Right ventricle myocardium inferior (tissue), 1 donor: ENCODE measurements around the gene BPIFB4. TPM values are rescaled to one million over a fixed set of nuclear protein-coding genes. Genes with fewer than 3 reads are reported as not detected.

ENCODE experiments used
- ATAC-seq: fragments of 200-7000 bp; cut with Tn5 transposase; one replicate; pipeline ENCODE4 v1.9.1; 2020; ENCODE audit warnings: mild to moderate bottlenecking, moderate library complexity
- DNase-seq: peaks from one replicate; pipeline ENCODE4 v3.0.0; 2021; ENCODE audit errors: missing footprints
- intact Hi-C: fragments of 100-400 bp; cut with DNase I; formaldehyde crosslinking; loops from one replicate; pipeline ENCODE4 v1.11.0; 2022
- total RNA-seq: library from RNA; stranded (reverse); fragmentation: NEBNext Ultra II Directional; extraction: Animal tissue kit (Norgen Biotek cat#: 25700); gene quantifications from one replicate; pipeline ENCODE4 v1.2.1, GENCODE V29; 2021
- donor health status: DM: no; HTN: yes; CAD: no; lungs with severe emphysema.

Gene BPIFB4
- total RNA-seq, 1 donor from 2014 or later, result not detected

DNA sequence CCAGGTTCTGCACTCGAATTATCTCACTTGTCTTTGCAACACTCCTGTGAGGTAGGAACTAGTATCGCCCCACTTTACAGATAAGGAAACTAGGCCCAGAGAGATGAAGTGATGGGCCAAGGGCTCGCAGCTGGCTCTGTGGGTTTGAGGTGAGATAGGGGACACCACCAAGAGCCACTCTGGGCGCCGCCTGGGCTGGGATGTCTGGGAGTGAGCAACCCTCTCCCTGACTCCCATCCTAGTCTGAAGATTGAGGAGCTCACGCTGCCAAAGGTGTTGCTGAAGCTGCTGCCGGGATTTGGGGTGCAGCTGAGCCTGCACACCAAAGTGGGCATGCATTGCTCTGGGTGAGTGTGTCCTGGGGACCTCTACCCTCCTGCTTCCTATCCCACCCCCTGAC is 20.3 kb upstream of the BPIFB4 start:
- no peak for ATAC-seq

DNA sequence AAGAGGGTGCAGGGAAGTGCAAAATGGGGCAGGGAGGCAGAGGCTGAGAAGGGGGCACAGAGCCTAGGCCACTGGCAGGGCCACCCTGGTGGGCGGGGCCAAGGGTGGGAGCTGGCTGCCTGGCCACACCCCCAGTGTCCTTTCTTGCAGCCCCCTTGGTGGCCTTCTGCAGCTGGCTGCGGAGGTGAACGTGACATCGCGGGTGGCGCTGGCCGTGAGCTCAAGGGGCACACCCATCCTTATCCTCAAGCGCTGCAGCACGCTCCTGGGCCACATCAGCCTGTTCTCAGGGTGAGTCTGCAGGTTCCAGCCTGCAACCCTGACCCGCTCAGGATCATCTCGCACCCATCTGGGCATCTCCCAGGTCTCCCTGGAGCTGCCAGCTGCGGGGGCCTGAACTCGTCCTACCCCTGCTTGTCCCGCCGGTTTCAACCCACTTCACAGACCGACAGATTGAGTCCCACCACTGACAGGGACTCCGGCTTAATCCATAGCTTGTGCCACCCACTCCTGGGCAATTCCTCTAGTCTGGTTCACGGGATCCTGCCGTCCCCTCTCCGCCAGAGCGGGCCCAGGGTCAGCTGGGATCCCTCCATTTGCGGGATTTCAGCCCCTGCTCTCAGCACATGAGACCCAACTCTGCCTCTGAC is 19.6 kb upstream of the BPIFB4 start:
- intact Hi-C loops, result no loop called here
- no peak for ATAC-seq
- DNase-seq, result no peak

More for the DNA sequence above, 20.3 kb upstream of the BPIFB4 start:
- intact Hi-C loops, result no loop called here
- DNase-seq, result no peak

DNA sequence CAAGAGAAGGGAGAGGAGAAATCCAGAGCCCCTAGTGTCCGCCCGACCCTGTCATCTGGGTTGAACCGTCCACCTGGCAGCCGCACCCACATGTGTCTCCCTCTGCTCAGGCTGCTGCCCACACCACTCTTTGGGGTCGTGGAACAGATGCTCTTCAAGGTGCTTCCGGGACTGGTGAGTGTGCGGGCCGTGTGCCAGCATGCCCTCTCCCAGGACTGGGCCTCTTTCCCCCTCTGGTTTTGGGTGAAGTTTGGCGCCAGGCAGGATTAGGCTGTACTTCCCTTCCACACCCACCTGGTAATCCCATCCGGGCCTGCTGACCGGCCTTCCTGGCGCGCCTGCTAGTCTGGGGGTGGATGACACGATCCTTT is 17.8 kb upstream of the BPIFB4 start:
- intact Hi-C loops, result no loop called here
- no peak for DNase-seq
- ATAC-seq, result no peak

DNA sequence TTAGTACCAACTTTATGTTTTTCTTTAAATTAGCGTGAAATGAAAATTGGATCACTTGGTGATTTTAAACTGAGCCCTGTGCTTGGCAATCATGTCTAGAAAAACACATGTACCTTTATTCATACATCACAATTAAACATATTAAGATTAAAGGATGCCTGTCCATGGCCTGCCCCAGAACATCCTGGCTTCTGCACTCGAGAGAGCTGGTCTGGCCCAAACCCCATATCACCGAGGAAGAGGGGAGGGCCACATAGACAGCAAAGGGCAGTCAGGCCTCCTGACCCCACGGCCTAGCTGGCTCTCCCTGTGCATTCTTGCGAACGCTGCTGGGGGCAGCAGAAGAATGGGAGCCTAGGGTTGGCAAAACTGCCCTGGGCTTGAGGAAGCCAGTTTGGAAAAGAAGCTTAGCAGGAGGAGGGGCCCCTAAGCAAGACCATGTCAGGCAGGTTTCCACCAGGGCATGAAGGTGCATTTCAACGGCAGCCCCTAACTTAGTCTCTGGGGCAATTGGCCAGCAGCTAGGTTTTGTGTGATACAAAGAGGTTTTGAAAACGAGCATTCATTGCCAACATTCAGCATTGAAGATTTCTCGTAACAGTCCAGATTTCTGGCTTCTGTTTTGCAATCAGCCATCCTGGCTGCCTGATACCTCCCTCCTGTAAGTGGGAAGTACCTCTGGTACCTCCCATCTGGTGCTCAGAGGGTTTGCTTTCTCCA is 17.2 kb upstream of the BPIFB4 start:
- intact Hi-C loops, result no loop called here
- ATAC-seq (no peak), DNase-seq (no peak)

DNA sequence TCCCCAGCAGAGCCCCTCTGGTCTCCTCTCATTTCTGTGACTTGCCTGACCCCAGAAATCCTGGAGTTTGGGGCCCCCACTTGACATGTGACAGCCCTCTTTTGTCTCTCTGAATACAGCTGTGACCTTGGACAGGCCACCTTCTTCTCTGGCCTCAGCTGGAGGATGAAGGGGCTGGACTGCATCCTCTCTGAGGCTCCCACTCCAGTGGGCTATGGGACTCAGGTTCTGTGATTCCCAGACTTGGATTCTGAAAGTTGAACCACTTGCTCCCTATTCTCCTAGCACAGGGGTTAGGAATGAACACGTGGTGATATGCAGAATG is 16.7 kb upstream of the BPIFB4 start:
- ATAC-seq (no peak), DNase-seq (no peak)
- intact Hi-C loops, result no loop called here

DNA sequence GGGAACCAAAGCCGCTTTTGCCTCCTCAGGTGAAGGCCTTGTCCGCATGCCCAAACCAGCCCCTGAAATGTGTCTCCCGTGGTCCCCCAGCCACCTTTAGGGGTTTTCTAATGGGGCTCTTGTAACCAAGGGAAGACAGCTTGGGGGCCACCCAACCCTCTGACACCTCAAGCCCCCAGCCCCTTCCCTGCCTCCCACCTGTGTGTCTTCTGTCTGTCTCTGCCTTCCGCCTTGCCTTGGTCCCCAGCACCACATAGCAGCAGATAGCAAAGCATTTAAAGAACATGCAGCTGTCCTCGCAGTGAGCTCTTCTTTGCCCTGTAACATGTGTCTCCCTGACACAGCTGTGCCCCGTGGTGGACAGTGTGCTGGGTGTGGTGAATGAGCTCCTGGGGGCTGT is 16.2 kb upstream of the BPIFB4 start:
- intact Hi-C loops, result no loop called here
- DNase-seq, result no peak
- ATAC-seq, result no peak

DNA sequence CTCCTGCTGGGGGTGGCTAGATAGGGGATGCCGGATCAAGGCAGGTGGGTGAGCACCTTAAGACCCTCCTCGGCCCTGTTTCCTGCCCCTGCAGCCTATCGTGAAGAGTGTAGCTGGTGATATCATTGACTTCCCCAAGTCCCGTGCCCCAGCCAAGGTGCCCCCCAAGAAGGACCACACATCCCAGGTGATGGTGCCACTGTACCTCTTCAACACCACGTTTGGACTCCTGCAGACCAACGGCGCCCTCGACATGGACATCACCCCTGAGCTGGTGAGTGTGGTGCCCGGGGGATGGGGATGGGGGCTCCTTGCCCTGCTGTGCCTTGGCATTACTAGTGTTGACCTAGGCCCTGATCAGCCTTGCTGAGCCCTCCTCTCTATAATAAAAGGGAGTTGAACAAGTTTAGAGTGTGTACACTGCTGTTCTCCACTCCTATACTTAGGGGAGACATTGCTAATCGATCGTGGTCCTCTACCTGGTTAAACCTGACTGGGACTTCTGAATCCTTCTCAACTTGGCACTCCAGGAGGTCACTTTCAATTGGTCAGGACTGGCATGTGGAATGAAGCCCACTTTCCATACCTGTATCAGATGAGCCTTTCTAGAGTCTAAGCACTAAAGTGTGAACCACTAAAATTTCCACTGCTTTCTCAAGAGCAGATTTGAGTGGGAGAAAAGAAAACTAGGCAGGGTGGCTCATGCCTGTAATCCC is 14.7 kb upstream of the BPIFB4 start:
- intact Hi-C loops, result no loop called here
- DNase-seq, result no peak
- no peak for ATAC-seq

DNA sequence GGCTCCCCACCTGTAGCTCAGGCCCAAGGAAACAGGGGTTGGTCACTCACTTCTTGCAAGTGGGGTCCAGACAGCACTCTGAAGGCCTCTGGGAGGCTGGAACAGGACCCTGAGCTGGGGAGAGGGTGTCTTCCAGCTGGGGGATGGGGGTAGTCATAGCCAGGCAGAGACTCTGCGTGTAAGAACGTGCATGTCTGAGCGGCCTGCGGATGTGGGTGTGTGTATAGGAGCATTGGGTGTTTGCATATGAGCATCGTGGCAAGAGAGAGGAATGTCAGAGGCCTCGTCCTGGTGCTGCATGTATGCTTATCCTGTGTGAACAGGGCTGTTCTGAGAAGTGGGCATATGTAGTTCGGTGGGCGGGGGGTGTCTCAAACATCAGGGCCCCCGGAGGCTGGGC is 13.7 kb upstream of the BPIFB4 start:
- ATAC-seq (no peak), DNase-seq (no peak)
- intact Hi-C loops, result no loop called here

DNA sequence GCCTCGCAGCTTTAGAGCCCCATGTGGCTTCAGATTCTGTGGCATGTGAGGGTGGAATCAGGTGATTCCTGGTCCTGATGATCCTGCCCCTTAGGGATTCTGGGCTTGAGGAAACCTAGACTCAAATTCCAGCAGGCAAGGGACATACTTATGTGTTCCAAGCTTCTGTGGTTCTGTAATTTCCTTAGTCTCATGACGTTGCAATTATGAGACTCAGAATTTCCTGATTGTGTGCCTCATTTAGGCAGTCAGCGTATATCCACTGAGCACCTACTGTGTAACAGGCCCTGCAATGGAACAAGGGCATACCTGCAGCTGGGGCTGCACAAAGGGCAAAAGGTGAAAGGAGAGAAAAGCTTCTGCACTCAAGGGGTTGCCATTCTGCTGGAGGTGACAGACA is 11.6 kb upstream of the BPIFB4 start:
- intact Hi-C loops, result no loop called here
- DNase-seq (no peak), ATAC-seq (no peak)

DNA sequence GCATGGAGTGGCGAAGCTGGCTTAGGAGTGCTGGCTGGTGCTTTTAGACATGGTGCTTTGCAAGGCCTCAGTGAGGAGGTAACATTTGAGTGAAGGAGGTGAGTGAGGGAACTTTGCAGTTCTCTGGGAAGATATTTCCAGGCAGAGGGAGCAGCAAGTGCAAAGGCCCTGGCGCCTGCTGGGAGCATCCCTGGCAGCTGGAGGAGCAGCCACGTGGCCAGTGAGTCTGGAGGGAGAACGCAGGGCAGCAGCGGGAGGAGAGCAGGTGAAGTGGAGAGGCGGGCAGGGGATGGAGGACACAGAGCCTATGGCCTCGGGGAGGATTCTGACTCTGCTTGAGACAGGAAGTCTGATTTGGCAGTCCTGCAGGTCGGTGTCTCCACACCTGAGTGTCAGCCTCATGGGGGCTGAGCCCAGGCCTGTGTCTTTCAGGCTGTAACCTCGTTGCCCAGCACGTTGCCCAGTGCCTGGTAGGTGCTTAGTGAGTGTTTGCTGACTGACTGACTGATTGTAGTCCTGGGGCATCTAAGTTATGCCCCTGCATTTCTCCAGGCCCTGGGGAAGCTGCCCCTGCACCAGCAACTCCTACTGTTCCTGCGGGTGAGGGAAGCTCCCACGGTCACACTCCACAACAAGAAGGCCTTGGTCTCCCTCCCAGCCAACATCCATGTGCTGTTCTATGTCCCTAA is 11.0 kb upstream of the BPIFB4 start:
- ATAC-seq, result no peak
- DNase-seq, result no peak
- intact Hi-C loops, result no loop called here

DNA sequence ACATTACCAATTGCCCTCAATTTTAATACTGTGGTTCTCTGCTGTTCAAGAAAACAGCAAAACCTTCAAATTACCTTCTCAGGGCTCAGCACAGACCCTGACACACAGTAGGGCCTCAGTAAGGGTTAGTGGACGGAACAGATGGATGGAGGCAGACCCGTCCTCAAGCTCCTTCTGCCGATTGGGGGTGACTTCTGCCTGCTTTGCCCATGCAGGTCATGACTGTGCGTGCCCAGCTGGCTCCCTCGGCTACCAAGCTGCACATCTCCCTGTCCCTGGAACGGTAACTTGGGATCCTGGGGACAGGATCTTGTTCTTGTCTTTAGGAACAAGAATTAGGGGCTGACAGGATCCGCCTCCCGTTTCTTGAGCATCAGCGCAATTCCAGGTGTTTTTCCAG is 9.8 kb upstream of the BPIFB4 start:
- intact Hi-C loops, result no loop called here
- ATAC-seq (no peak), DNase-seq (no peak)

DNA sequence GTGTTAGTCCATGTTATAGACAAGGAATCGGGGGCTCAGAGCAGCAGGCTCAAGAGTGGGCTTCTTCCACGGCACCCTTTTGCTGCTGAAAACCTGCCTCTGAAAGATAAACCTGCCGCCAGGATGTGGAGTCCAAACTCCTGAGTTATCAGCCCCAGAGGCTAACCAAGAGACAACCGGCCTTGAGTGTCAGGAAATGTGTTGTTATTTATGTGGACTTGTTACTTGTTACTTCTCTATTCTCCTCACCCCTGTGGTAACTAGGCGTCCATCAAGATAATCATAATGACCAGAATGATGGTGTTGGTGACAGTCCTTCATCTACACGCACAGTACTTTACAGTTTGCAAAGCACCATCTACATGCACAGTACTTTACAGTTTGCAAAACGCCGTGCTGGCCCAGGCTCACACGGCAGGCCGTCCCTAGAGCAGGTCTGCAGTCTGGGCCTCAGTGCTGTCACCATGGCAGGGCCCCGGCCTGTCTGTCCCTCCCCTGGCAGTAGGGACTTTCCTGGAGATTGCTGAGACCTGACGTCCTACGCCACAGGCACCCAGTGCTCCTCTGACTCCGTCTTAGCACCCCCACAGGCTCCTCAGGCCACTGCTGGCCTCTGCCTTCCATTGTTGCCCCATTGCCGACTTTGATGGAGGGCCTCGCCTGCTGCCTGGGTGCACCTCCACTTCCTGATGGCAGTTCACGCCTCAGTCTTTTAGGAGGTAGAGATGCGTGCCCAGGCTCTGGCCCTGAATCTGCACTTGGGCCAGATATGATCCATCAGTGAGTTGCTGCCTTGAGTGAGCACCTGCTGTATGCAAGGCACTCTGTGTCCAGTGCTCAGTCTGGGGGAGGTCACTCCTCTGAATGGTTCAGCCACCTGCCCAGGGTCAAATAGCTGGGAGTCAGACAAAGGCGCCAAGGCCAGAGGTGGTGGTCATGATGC is 9.1 kb upstream of the BPIFB4 start:
- intact Hi-C loops, result no loop called here
- DNase-seq (no peak), ATAC-seq (no peak)

DNA sequence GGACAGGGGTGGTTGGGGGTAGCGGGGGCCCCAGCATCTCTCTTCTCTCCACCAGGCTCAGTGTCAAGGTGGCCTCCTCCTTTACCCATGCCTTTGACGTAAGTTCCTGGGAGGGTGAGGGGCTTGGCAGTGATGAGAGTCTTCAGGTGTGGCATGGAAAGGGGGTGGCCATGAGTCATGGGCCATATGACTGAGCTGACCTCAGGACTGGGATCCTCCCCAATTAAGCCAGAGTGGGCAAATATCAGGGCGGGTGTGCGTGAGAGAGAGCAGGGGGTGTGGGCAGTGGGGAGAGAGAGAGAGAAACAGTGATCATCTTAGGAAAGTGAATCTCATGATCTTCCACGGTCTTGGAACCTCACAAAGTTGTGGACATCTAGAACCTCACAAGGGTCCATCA is 8.2 kb upstream of the BPIFB4 start:
- intact Hi-C loops, result no loop called here
- ATAC-seq (no peak), DNase-seq (no peak)

DNA sequence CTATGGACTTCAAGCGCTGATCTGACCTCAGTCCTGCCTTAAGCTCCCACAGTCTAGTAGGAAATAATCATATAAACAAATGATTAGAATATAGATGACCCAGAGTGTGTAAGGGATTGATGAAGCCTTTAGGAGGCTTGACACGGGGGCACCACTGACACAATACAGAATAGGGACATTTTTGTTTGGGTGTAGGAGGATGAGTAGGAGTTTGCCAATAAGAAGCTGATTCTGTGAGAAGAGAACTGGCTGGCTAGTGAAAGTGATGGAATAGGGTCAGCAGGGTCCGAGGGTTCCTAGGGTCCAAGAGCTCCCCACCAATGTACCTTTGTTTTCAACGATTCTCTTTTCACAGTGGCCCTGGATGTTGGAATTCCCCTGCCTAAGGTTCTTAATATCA is 7.1 kb upstream of the BPIFB4 start:
- ATAC-seq (no peak), DNase-seq (no peak)
- intact Hi-C loops, result no loop called here

DNA sequence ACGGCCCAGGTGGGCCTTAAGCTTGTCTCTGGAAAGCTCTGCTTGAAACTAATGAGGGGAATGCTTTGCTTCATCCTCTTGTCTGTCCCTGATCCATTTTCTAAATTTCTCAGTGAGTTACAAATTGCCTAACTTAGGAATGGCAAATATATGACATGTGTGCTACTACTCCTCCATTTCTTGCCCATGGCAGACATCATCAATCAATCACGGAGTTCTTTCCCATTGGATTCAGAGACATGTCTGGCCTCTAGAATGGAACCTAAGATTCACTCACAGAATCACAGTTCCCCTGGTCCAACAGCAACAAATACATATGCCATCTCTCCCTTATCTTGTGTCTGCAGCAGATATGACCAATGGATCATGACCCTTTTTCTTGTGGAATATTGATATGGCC is 6.6 kb upstream of the BPIFB4 start:
- intact Hi-C loops, result no loop called here
- no peak for DNase-seq
- no peak for ATAC-seq

DNA sequence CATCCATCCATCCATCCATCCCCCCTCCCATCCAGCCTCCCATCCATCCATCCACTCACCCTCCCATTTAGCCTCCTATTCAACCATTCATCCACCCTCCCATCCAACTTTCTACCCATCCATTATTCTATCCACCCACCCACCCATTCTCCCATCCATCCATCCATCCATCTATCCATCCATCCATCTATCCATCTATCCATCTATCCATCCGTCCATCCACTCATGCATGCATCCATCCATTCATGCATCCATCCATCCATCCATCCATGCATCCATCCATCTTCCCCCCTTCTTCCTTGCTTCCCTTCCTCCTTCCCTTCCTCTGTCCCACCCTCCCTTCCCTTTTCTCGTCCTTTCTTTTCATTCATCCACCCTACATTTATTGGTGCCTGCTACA is 4.8 kb upstream of the BPIFB4 start:
- intact Hi-C loops, result no loop called here
- DNase-seq, result no peak
- no peak for ATAC-seq

DNA sequence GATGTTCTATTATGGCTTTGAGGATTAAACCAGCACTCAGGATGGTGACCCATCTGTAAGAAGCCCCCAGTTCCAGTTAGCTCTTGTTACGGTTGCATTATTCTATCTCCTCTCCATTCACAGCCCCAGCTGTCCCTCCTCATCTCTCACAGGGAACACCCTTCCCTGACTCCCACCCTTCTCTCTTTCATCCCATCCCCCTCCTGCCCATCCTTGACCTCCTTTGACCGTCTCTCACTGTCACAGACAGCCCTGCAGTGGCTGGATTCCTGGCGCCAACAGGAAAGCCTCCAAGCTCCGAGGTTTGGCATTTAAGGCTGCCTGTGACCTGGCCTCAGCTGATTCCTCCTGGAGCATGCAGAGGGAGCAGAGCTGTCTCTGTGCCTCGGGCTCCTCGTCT is 4.2 kb upstream of the BPIFB4 start:
- intact Hi-C loops, result no loop called here
- no peak for DNase-seq
- ATAC-seq, result no peak

DNA sequence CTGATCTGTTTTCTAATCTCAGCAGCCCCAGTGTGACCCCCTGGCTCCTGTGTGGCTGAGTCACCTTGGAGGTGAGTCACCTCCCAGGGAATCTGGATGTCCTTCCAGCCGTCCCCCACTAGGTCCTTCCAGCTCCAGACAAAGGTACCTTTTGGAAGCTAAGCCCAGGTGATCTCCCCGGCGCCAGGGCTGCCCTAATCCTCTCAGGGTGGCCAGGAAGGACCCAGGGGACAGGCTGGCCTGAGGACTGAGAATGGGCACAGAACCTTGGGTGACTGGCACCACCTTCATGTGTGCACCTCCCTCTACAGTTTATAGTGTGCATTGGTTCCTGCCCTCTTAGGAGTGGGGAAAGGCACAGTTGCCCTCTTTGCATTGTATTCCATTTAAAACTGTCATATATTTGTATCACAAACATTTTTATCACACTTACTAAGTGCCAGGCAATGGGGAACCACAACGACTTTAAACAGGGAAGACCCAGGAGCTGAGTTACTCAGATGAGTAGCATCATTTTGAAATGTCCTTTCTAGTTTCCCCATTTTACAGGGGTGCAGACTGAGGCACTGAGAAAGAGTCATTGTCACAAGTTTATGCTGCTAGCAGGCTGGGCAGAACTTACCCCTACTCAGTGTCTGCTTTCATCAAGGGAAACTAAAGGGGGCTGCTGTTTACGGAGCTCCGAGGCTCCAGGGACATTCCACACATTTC is 2.6 kb upstream of the BPIFB4 start:
- intact Hi-C loops, result no loop called here
- ATAC-seq, result no peak
- no peak for DNase-seq
